NCI-H1092 (cell line): ENCODE measurements around the gene ARID4B.

Source experiments
- DNase-seq: peaks from one replicate; lab custom pipeline; 2025; lab: John Stamatoyannopoulos, UW

ARID4B gene

DNA sequence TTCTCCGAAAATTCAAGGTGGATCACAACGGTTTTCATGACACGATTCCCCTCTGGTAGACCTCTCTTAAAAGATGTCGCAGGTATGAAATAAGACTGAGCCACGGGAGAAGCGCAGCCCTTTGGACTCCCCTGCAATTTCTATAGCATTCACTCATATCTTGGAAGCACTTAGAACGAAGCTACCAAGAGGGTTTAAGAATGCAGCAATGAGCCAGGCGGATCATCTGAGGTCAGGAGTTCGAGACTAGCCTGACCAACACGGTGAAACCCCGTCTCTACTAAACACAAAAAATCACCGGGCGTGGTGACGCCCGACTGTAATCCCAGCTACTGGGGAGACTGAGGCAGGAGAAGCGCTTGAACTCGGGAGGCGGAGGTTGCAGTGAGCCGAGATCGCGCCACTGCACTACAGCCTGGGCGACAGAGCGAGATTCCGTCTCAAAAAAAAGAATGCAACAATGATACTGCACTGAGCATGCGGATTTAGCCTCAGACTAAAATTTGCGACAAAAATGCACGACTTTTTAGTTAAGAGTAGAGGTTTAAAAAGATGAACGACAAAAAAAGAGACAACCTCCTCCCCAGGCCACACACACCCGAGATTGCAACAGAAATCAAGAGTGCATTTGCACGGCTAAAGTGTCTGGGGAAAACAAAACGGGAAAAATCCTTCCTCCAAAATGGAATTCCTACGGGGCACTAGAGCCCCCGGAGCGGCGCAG, 200.1 kb downstream of the ARID4B start:
- DNase-seq: no peak

DNA sequence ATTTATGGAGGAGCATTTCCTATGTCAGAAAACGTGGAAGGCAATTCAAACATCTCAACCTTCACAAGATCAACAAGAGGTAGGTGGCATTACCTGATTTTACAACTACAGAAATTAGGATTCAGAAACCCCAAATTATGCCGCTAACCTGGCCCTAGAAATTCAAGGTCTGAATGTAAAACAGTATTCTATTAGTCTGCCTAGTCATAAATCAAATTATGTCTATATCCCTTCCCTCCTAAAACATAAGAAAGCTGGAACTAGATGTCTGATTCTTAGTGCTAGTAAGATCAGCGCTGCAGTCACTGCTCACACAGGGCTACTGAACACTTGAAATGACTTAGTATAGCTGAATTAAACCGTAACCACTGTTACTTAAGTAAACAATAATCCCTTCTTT, 200.8 kb downstream of the ARID4B start:
- no peak for DNase-seq

DNA sequence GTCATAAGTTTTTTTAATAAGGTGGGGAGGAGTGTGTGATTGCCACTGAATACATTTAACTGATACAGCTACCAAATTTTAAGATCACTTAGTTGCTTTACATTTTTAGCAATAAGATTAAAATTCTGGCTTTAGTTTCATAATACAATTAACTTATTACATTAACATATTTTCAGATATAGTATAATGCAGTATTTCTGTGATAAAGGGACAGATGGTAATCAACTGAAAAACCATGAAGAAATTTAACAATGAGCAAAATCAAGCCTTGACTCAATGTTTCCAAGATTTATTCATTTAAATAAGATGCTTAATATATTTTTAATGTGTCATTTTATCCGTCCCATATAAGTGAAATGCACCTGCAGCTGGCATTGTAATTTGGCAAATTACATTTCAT, 203.3 kb downstream of the ARID4B start:
- no peak for DNase-seq

DNA sequence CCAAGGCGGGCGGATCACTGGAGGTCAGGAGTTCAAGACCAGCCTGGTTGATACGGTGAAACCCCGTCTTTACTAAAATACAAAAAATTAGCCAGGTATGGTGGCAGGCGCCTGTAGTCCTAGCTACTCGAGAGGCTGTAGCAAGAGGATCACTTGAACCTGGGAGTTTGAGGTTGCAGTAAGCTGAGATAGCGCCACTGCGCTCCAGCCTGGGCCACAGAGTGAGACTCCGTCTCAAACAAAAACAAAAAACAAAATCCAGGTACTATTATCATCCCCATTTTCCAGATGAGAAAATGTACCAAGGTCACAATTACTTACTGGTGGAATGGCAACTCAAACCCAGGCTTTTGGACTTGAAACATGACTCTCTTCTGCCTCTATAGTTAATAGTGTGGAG, 203.9 kb downstream of the ARID4B start:
- no peak for DNase-seq

DNA sequence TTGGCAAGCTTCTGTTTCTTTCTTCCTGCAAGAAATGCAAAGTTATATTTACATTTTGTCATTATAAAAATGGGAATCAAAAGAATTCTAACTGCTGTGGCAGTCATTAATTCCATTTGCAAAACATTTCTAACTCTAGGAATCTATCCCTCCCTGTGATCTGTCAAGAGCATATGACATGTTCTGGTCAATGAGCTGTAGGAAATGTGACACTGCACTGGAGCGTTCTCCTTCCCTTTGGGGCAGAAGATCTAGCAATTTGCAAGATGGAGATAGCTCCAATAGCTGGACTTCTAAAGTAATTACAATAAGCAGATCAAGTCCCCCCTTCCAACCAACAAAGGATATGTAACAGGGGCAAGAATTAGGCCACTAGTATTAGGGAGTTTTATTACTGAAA, 205.6 kb downstream of the ARID4B start:
- DNase-seq: no peak
